Left hindlimb (tissue), 1 donor: ENCODE results near the gene CLN6.

Source experiments
- DNase-seq: peaks from one replicate; pipeline ENCODE4 v3.0.0-alpha.2; 2018

Gene CLN6

DNA sequence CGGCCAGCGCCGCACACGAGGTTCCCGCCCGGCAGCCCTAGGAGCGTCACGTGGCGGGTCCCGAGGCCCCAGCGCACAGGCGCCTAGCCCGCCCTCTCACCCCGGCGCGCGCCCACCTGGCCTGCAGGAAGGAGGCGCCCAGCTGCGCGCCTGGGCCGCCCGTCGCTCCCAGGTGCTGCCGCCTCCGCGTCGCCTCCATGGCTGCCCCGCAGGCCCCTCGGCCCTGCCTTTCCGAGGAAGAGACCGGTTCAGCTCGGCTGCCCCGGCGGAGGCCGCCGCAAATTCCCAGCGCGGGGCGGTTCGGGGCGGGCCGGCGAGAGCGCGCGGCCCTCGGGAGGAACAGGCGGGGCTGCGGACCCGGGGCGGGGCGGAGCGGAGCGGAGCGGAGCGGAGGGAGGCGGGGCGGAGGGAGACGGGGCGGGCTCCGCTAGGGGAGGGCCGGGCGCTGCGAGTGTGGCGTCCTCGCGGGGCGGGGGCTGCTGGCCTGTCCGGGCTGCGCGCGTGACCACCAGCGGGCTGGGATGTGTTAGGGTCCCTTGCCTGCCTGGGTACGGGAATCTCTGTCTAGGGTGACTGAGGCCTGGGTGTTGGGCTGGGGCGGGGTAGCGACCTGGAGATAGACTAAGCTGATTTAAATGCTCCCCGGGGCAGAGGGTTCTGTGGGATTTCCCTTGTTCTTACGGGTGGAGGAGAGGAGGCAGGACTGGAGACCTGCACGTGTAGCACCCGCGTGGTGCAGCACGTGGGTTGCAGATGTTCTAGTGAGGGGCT is at the start of gene CLN6:
TSS of gene CLN6 (minus strand) at position 343 of the 771 bp plus-strand sequence. CDS start at position 199, 144 bp downstream.
- DNase-seq: peak; percentile 89

- no peak for DNase-seq
These were observed 49.3 kb upstream of the CLN6 start for GRCh38 chr15:68278595-68279405.

- DNase-seq: no peak
These were observed 48.7 kb upstream of the CLN6 start for GRCh38 chr15:68278345-68278594.

DNA sequence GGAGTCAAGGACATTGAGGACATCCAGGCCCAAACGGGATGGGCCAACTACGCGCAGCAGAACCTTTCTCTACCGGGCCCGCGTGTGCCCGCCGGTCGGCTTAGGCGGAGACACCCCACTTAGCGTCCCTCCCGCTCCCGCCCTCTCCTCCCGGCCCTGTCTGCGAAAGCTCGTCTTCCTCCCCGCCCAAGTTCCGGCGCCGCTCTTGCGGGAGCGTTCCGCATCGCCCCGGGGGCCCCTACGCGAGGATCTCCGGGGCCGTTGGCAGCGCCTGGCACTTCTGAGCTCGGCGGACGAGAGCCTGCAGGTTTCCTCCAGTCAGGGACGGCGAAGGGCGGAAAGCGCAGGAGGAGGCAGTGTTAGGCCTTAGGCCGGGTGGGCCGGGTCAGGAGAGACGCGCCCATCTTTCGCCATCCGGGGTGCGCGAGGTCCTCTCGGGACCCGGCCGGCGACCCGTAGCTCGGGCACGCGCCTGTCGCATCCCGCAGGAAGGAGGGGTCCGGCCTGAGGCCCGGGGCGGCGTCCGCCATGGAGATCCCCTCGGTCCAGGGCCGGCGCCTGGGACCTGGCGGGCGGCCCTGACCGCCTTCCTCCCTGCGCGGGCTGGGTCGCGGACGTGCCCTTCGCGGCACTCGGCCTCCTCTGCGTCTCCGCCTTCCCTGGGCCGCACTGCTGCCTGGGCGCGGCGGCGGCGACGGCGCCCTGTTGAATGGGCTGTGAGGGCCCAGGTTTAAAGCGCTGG is 48.2 kb upstream of the CLN6 start, which contains the start of gene FEM1B:
TSS of gene FEM1B (plus strand) at position 143 of the 742 bp plus-strand sequence. CDS start 673 bp downstream, outside the sequence.
- peak; percentile 94 for DNase-seq

DNA sequence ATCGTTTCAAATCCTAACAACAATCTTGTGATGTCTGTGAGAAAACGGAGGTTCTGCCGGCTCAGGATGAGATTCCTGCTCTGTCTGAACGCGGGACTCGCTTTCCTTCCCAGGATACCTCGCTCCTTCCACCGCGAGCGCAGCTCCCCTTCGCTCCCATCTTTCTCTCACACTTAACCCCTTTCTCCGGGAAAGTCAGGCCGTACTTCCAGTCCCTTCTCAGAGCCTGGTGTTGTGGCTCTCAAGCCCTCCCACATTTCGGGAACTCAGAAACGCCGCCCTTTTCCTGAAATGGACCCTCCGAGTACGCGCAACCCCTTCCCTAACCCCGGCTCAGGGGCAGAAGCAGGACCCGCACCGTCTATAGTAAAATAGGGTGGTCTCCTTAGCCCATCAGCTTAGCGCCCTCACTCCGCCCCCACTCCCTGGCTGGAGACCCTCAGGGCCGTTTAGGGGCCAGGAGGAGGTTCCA is 47.6 kb upstream of the CLN6 start:
- no peak for DNase-seq

DNA sequence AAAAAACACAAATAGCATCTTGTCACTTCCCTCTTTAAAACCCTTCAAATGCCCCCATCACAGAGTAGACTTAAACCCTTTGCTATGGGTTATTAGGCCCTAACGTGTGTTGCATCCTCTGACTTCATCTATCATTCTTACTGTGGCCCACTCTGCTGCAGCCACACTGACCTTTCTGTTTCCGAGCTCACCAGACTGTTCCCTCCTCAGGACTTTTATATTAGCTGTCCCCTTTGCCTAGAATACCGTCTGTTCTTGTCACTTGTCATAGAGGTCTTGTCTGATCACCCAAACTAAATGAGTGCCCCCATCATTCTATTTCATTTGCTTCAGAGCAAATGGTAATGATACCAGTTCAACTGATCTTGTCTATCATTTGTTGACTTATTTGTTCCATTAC is 47.1 kb upstream of the CLN6 start:
- no peak for DNase-seq

- no peak for DNase-seq
These were observed 45.7 kb upstream of the CLN6 start for GRCh38 chr15:68275165-68275746.

DNA sequence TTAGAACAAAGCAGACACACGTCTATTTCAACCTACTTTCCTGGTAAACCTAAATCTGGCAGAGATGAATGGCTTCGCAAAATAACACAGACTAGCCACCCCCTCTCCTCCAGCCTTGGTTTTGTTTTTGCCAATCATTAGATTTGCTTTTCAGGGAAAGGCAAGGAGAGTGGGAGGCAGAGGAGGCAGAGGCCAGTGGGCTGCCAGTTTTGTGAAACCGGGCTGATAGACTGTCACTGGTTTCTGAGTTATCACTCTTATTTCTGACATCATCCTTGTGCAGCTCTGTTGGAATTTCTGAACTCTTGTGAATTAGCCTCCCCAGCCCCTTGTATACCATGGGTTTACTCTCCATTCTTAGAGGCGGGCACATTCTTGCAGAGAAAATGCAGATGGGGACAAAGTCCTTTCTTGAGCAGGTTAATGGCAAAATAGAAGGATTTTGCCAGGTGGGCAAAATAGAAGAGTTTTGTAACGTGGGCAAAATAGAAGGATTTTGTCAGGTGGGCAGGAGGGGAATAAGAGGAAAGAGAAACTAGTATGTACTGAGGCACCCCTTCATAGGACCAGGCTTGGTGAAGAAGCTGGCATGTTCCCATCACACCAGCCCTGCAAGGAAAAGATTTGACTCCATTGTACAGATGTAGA is 44.8 kb upstream of the CLN6 start:
- no peak for DNase-seq

GRCh38 chr15:68272721-68273271 is 43.3 kb upstream of the CLN6 start:
- DNase-seq: no peak

DNA sequence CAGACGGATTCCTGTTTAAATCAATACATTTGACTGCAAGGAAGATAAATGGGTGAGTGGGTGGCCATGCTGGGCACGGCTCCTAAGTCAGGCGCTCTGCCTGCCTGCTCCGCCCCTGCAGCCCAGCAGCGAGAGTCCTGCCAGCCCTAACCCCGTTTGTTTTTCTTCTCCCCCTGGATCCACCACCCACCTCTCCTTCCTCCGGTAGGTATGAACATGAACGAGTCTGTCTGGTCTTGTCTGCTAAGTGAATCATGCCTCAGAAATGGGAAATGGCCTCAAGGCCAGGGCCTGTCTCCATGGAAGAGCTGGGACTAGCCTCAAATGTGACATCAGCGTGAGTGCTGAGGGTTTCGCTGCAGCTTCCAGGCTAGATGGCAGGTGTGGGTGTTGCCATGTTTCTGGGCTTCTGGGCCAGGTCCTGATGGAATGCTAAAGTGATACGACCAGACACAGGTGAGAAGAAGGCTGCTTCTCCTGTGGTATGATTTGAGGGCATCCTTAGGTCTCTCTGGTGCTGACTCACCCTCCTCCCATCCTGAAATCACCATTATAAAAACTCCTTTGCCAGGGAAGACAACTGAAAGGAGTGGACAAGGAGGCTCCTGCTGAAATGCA is 42.4 kb upstream of the CLN6 start:
- DNase-seq: no peak

- DNase-seq: no peak
These were observed 38.9 kb upstream of the CLN6 start for GRCh38 chr15:68268405-68268804.

GRCh38 chr15:68265674-68266073 is 36.1 kb upstream of the CLN6 start:
- no peak for DNase-seq

GRCh38 chr15:68265081-68265480 is 35.6 kb upstream of the CLN6 start:
- DNase-seq: no peak

DNA sequence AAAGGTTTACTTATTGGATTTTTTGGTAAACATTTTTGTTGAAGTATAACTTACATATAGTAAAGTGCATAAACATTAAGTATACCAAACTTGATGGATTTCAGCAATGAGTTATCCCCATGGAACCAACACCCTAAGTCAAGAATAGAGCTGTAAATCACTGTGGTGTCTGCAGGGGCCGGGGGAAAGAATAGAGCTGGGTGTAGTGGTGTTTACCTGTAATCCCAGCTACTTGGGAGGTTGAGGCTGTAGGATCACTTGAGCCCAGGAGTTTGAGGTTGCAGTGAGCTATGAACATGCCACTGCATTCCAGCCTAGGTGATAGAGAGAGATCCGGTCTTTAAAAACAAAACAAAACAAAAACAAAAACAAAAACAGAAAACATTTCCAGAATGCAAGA is 34.8 kb upstream of the CLN6 start:
- DNase-seq: no peak

GRCh38 chr15:68262514-68263356 is 33.2 kb upstream of the CLN6 start:
- DNase-seq: no peak

DNA sequence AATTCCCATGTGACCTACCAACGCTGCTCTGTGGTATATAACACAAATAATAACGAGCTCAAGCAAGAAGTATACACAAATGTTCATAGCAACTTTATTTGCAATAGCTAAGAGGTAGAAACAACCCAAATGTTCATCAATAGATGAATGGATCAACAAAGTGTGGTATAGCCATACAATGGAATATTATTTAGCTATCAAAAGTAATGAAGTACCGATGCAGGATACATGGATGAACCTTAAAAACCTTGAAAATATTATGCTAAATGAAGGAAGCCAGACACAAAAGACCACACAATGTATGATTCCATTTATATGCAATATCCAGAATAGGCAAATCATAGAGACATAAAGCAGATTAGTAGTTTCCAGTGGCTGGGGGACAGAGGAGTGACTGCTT is 32.5 kb upstream of the CLN6 start:
- no peak for DNase-seq

- no peak for DNase-seq
These were observed 31.7 kb upstream of the CLN6 start for GRCh38 chr15:68261241-68261640.

- no peak for DNase-seq
These were observed 30.4 kb upstream of the CLN6 start for GRCh38 chr15:68259883-68260282.

- DNase-seq: no peak
These were observed 29.2 kb upstream of the CLN6 start for GRCh38 chr15:68258692-68259091.

DNA sequence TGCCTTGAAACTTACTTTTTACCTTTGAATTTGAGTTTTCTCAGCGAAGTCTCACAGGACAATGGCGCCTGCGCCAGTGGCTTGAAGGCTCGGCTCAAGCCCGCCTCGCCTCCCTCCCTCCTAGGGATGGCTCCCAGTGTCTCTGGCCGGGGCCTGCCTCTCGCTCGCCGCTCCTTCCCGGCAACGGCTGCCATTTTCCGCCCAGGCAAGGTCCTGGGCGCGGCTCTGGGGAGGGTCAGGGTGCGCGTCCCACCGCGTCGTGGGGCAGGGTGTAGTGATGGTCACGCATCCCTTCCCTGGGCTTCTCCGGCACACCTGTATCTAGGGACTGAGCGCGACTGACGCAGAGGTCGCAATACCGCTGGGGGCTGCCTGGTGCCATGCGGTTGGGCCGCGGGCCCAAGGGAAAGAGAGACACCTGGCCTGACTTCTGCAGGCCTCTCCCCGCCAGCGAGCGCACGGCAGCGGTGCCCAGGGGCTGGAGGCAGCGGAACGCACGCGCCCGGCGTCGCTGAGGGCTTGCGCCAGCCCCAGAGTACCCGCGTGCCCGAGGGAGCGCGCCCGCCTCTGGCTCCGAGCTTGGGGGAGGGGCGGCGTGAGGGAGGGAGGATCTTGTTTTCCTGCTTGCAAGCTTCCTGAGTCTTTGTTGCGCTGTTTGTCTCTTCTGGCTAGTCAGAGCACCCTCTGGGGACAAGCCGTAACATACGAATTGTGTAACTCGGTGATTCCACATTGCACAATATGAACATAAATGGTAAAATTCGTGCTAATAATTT is 27.3 kb upstream of the CLN6 start:
- DNase-seq: peak; percentile 88
